Measurements from ENCODE around the gene ADCY1. TPM values are rescaled to one million over a fixed set of nuclear protein-coding genes. Genes with fewer than 3 reads are reported as not detected.
"Not testable (repeated sequence)": the region's sequence is repeated elsewhere in the genome, so short reads cannot be mapped to it uniquely, and the experiment has no call there.

The ADCY1 gene
- total RNA-seq, 1 donor from 2014 or later = 9.9 TPM

- peaks cover 13 to 24% (median 13%) of the 10 kb centered on the region in 3 donors for H3K36me3 ChIP-seq (ENCODE audit: control insufficient read depth in 3 of 3, insufficient read depth in 3 of 3, low read length in 3 of 3)
- not testable (repeated sequence) for H3K4me1 ChIP-seq (ENCODE audit: control insufficient read depth in 3 of 3, insufficient read depth in 3 of 3, low read length in 3 of 3)
Measured at GRCh38 chr7:45725231-45725630, 151.1 kb downstream of the ADCY1 start.

GRCh38 chr7:45726883-45727282, 152.7 kb downstream of the ADCY1 start:
- H3K27ac ChIP-seq (ENCODE audit: low read depth, low read length) = no peak overlapping the region
- H3K36me3 ChIP-seq (ENCODE audit: control insufficient read depth in 3 of 3, insufficient read depth in 3 of 3, low read length in 3 of 3) = peaks cover 13 to 24% (median 13%) of the 10 kb centered on the region in 3 donors
- no peaks in the 10 kb centered on the region for H3K9me3 ChIP-seq (ENCODE audit: control insufficient read depth in 3 of 3, low read length in 3 of 3)
- H3K27me3 ChIP-seq (ENCODE audit: control insufficient read depth in 3 of 3, insufficient read depth in 3 of 3, low read length in 3 of 3) = no peaks in the 10 kb centered on the region
- no peaks in the 10 kb centered on the region for H3K4me1 ChIP-seq (ENCODE audit: control insufficient read depth in 3 of 3, insufficient read depth in 3 of 3, low read length in 3 of 3)
- no peak overlapping the region for H3K4me3 ChIP-seq (ENCODE audit: low read length in 3 of 3)
- H3K9ac ChIP-seq (ENCODE audit: low read depth in 1 of 3, low read length in 3 of 3) = no peak overlapping the region

More at GRCh38 chr7:45725231-45725630, 151.1 kb downstream of the ADCY1 start:
- H3K27me3 ChIP-seq (ENCODE audit: control insufficient read depth in 3 of 3, insufficient read depth in 3 of 3, low read length in 3 of 3); H3K4me3 ChIP-seq (ENCODE audit: low read length in 3 of 3); H3K9me3 ChIP-seq (ENCODE audit: control insufficient read depth in 3 of 3, low read length in 3 of 3); H3K27ac ChIP-seq (ENCODE audit: low read depth, low read length); H3K9ac ChIP-seq (ENCODE audit: low read depth in 1 of 3, low read length in 3 of 3): not testable (repeated sequence)

DNA sequence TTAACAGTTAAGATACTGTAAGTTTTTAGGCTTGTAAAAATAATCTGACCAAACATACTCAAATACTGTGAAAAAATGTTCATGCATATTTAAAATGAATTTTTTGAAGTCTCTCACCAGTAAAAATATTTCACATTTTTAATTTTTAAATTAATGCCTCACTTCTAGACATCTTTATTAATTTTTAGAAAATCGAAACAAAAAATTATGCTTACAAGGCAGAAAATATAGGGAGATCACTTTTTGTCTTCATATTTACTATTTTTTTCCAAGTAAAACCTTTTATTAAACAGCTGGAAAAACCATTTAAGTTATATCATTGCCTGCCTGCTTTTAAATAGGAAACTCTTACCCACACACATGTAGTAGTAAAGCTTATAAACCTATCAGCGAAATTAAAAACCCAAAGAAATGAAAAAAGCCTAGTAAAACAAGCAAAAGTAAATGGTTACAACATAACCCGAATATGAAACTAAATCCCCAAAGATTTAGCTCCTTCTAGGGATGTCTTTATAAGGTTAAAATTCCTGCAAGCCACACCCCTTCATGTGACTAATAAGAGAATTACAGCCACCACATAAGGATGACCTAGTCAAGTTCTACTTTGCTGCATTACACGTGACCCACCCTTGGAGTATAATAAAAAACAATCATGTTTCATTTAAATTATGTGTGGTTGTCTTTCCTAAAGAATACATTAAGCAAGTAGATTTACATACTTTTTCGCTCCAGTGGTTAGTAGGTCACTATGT, 157.7 kb downstream of the ADCY1 start:
- H3K27me3 ChIP-seq (ENCODE audit: control insufficient read depth in 3 of 3, insufficient read depth in 3 of 3, low read length in 3 of 3); H3K4me3 ChIP-seq (ENCODE audit: low read length in 3 of 3); H3K36me3 ChIP-seq (ENCODE audit: control insufficient read depth in 3 of 3, insufficient read depth in 3 of 3, low read length in 3 of 3); H3K9ac ChIP-seq (ENCODE audit: low read depth in 1 of 3, low read length in 3 of 3); H3K27ac ChIP-seq (ENCODE audit: low read depth, low read length); H3K4me1 ChIP-seq (ENCODE audit: control insufficient read depth in 3 of 3, insufficient read depth in 3 of 3, low read length in 3 of 3); H3K9me3 ChIP-seq (ENCODE audit: control insufficient read depth in 3 of 3, low read length in 3 of 3): not testable (repeated sequence)

GRCh38 chr7:45738920-45739319, 164.8 kb downstream of the ADCY1 start:
- H3K36me3 ChIP-seq (ENCODE audit: control insufficient read depth in 3 of 3, insufficient read depth in 3 of 3, low read length in 3 of 3); H3K9ac ChIP-seq (ENCODE audit: low read depth in 1 of 3, low read length in 3 of 3); H3K4me1 ChIP-seq (ENCODE audit: control insufficient read depth in 3 of 3, insufficient read depth in 3 of 3, low read length in 3 of 3); H3K4me3 ChIP-seq (ENCODE audit: low read length in 3 of 3); H3K9me3 ChIP-seq (ENCODE audit: control insufficient read depth in 3 of 3, low read length in 3 of 3); H3K27me3 ChIP-seq (ENCODE audit: control insufficient read depth in 3 of 3, insufficient read depth in 3 of 3, low read length in 3 of 3); H3K27ac ChIP-seq (ENCODE audit: low read depth, low read length): not testable (repeated sequence)

DNA sequence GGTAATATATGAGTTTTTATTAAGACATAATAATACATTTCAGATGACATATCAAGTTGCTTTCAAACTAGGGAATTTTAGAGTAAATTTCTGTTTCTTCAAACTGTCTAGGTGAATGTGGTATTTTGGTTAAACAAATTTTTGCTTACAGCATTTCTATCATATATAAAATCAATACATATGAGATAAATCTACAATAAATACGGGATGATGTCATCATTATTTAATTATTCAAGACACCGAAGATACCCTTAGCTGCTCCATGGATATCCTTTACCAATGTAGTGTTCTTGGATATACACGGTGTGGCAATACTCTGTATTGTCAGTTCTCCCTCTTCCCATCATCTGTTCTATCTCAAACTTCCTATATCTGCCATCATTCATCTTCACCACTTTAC, 166.4 kb downstream of the ADCY1 start:
- peaks cover 4 to 12% (median 7%) of the 10 kb centered on the region in 3 donors for H3K36me3 ChIP-seq (ENCODE audit: control insufficient read depth in 3 of 3, insufficient read depth in 3 of 3, low read length in 3 of 3)
- not testable (repeated sequence) for H3K9ac ChIP-seq (ENCODE audit: low read depth in 1 of 3, low read length in 3 of 3); H3K4me3 ChIP-seq (ENCODE audit: low read length in 3 of 3); H3K9me3 ChIP-seq (ENCODE audit: control insufficient read depth in 3 of 3, low read length in 3 of 3); H3K27ac ChIP-seq (ENCODE audit: low read depth, low read length); H3K4me1 ChIP-seq (ENCODE audit: control insufficient read depth in 3 of 3, insufficient read depth in 3 of 3, low read length in 3 of 3); H3K27me3 ChIP-seq (ENCODE audit: control insufficient read depth in 3 of 3, insufficient read depth in 3 of 3, low read length in 3 of 3)

DNA sequence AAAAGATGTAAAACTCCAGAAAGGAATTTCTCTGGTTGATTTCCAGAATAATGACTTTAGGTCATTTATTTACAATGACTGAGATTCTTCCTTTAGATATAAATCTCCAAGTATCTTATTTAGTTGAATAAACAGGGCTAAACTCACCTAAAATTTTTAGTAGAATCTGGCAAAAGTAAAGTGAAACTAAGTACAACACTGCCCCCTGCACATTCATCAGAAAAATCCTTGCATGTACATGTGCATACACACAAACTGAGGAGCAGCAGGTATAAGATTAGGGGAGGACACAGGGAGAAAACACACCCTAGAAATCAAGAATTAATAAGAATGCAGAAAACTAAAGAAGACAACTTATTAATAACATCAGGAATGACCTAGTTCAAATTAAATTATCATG, 174.8 kb downstream of the ADCY1 start:
- H3K9me3 ChIP-seq (ENCODE audit: control insufficient read depth in 3 of 3, low read length in 3 of 3); H3K27ac ChIP-seq (ENCODE audit: low read depth, low read length); H3K4me3 ChIP-seq (ENCODE audit: low read length in 3 of 3); H3K27me3 ChIP-seq (ENCODE audit: control insufficient read depth in 3 of 3, insufficient read depth in 3 of 3, low read length in 3 of 3); H3K9ac ChIP-seq (ENCODE audit: low read depth in 1 of 3, low read length in 3 of 3); H3K36me3 ChIP-seq (ENCODE audit: control insufficient read depth in 3 of 3, insufficient read depth in 3 of 3, low read length in 3 of 3); H3K4me1 ChIP-seq (ENCODE audit: control insufficient read depth in 3 of 3, insufficient read depth in 3 of 3, low read length in 3 of 3): not testable (repeated sequence)

- not testable (repeated sequence) for H3K27me3 ChIP-seq (ENCODE audit: control insufficient read depth in 3 of 3, insufficient read depth in 3 of 3, low read length in 3 of 3); H3K4me1 ChIP-seq (ENCODE audit: control insufficient read depth in 3 of 3, insufficient read depth in 3 of 3, low read length in 3 of 3); H3K9me3 ChIP-seq (ENCODE audit: control insufficient read depth in 3 of 3, low read length in 3 of 3); H3K27ac ChIP-seq (ENCODE audit: low read depth, low read length); H3K9ac ChIP-seq (ENCODE audit: low read depth in 1 of 3, low read length in 3 of 3); H3K4me3 ChIP-seq (ENCODE audit: low read length in 3 of 3); H3K36me3 ChIP-seq (ENCODE audit: control insufficient read depth in 3 of 3, insufficient read depth in 3 of 3, low read length in 3 of 3)
Measured at GRCh38 chr7:45751352-45751751, 177.2 kb downstream of the ADCY1 start.

DNA sequence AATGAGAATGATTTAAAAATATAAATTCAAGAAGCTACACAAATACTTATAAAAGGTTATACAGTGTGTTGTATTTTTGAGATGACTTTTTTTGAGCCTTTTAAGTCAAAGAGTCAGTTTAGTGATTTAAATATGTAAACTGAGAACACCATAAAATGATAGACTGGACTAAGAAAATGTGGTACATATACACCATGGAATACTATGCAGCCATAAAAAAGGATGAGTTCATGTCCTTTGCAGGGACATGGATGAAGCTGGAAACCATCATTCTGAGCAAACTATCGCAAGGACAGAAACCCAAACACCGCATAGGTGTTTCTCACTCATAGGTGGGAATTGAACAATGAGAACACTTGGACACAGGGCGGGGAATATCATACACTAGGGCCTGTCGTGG, 182.2 kb downstream of the ADCY1 start:
- H3K4me3 ChIP-seq (ENCODE audit: low read length in 3 of 3); H3K4me1 ChIP-seq (ENCODE audit: control insufficient read depth in 3 of 3, insufficient read depth in 3 of 3, low read length in 3 of 3); H3K9ac ChIP-seq (ENCODE audit: low read depth in 1 of 3, low read length in 3 of 3); H3K36me3 ChIP-seq (ENCODE audit: control insufficient read depth in 3 of 3, insufficient read depth in 3 of 3, low read length in 3 of 3); H3K9me3 ChIP-seq (ENCODE audit: control insufficient read depth in 3 of 3, low read length in 3 of 3); H3K27ac ChIP-seq (ENCODE audit: low read depth, low read length); H3K27me3 ChIP-seq (ENCODE audit: control insufficient read depth in 3 of 3, insufficient read depth in 3 of 3, low read length in 3 of 3): not testable (repeated sequence)

DNA sequence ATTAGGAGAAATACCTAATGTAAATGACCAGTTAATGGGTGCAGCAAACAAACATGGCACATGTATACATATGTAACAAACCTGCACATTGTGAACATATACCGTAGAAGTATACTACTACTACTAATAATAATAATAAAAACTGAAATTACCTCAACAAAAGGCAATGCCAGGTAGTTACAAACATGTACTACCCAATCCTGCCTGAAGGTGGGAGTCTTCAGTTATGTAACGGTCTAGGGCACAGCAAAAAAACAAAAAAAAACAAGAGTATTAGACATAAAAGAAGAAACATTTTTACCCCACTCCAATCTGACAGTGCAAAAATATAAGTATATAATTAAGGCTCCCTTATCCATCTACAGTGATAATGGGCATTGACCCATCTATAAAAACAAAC, 182.6 kb downstream of the ADCY1 start:
- H3K9me3 ChIP-seq (ENCODE audit: control insufficient read depth in 3 of 3, low read length in 3 of 3); H3K27me3 ChIP-seq (ENCODE audit: control insufficient read depth in 3 of 3, insufficient read depth in 3 of 3, low read length in 3 of 3); H3K36me3 ChIP-seq (ENCODE audit: control insufficient read depth in 3 of 3, insufficient read depth in 3 of 3, low read length in 3 of 3); H3K27ac ChIP-seq (ENCODE audit: low read depth, low read length); H3K9ac ChIP-seq (ENCODE audit: low read depth in 1 of 3, low read length in 3 of 3); H3K4me3 ChIP-seq (ENCODE audit: low read length in 3 of 3); H3K4me1 ChIP-seq (ENCODE audit: control insufficient read depth in 3 of 3, insufficient read depth in 3 of 3, low read length in 3 of 3): not testable (repeated sequence)

- H3K27me3 ChIP-seq (ENCODE audit: control insufficient read depth in 3 of 3, insufficient read depth in 3 of 3, low read length in 3 of 3); H3K9ac ChIP-seq (ENCODE audit: low read depth in 1 of 3, low read length in 3 of 3); H3K4me1 ChIP-seq (ENCODE audit: control insufficient read depth in 3 of 3, insufficient read depth in 3 of 3, low read length in 3 of 3); H3K4me3 ChIP-seq (ENCODE audit: low read length in 3 of 3); H3K27ac ChIP-seq (ENCODE audit: low read depth, low read length); H3K9me3 ChIP-seq (ENCODE audit: control insufficient read depth in 3 of 3, low read length in 3 of 3); H3K36me3 ChIP-seq (ENCODE audit: control insufficient read depth in 3 of 3, insufficient read depth in 3 of 3, low read length in 3 of 3): not testable (repeated sequence)
Measured at GRCh38 chr7:45759464-45759863, 185.3 kb downstream of the ADCY1 start.
